PC-9 (cell line): ENCODE measurements around the gene SC5D. TPM values are rescaled to one million over a fixed set of nuclear protein-coding genes. Genes with fewer than 3 reads are reported as not detected.

Source experiments
- BruUV-seq: library from RNA; stranded (reverse); fragments of 400-500 nt; replicated peaks from 2 replicates; lab custom pipeline; 2021; lab: Mats Ljungman, UMichigan
- CTCF ChIA-PET: fragments of 300-600 bp; sonication (Branson Sonifier 250); formaldehyde crosslinking; loops from one replicate; lab custom pipeline; 2022; ENCODE audit warnings: antibody characterized with exemption; lab: Charles Lee
- POLR2A ChIA-PET: fragments of 300-600 bp; sonication (Branson Sonifier 250); formaldehyde crosslinking; loops from one replicate; lab custom pipeline; 2022; ENCODE audit warnings: antibody characterized with exemption; ENCODE audit not compliant: unreplicated experiment; lab: Charles Lee
- DNase-seq, 2 experiments: peaks; one replicate each; pipeline versions ENCODE4 v3.0.0 to v3.0.0-alpha.2; 2015 to 2022; ENCODE audit warnings: mixed read lengths in 1 of 2
- H2AFZ ChIP-seq: fragments of 200-600 bp; sonication (generic); 2 replicates; pipeline ENCODE4 v1.8.1; 2017; ENCODE audit warnings: antibody characterized with exemption
- H3F3A ChIP-seq: fragments of 200-600 bp; sonication (generic); 2 replicates; pipeline ENCODE4 v1.8.1; 2017; ENCODE audit warnings: antibody characterized with exemption, mild to moderate bottlenecking, low read depth; ENCODE audit not compliant: insufficient read depth
- H3K27ac ChIP-seq: fragments of 200-600 bp; sonication (generic); 2 replicates; pipeline ENCODE4 v1.6.1; 2016; ENCODE audit warnings: mixed run types
- H3K27me3 ChIP-seq: fragments of 200-600 bp; sonication (generic); 2 replicates; pipeline ENCODE4 v1.6.1; 2016; ENCODE audit warnings: low read depth, mixed run types; ENCODE audit not compliant: insufficient read depth
- H3K36me3 ChIP-seq: fragments of 200-600 bp; sonication (generic); 2 replicates; pipeline ENCODE4 v1.6.1; 2016; ENCODE audit warnings: low read depth, mixed run types
- H3K4me1 ChIP-seq: fragments of 200-600 bp; sonication (generic); replicated peaks from 2 replicates; pipeline ENCODE4 v1.6.1; 2016; ENCODE audit warnings: mixed run types; ENCODE audit not compliant: insufficient read depth
- H3K4me2 ChIP-seq: fragments of 200-600 bp; sonication (generic); 2 replicates; pipeline ENCODE4 v1.6.1; 2017; ENCODE audit warnings: mixed run types
- H3K4me3 ChIP-seq: fragments of 200-600 bp; sonication (generic); 2 replicates; pipeline ENCODE4 v1.6.1; 2016; ENCODE audit warnings: mixed run types
- H3K79me2 ChIP-seq: fragments of 200-600 bp; sonication (generic); 2 replicates; pipeline ENCODE4 v1.6.1; 2017; ENCODE audit warnings: low read depth, mixed run types
- H3K9me2 ChIP-seq: fragments of 200-600 bp; sonication (generic); 2 replicates; pipeline ENCODE4 v1.8.1; 2017; ENCODE audit warnings: mild to moderate bottlenecking; ENCODE audit not compliant: insufficient read depth
- H3K9me3 ChIP-seq: fragments of 200-600 bp; sonication (generic); 2 replicates; pipeline ENCODE4 v1.8.1; 2016; ENCODE audit warnings: low read depth; ENCODE audit not compliant: insufficient read depth
- H4K20me1 ChIP-seq: fragments of 200-600 bp; sonication (generic); 2 replicates; pipeline ENCODE4 v1.8.1; 2017; ENCODE audit not compliant: insufficient read depth
- CTCF ChIP-seq: fragments of 200-600 bp; sonication (generic); conservative IDR thresholded peaks from 2 replicates; pipeline ENCODE4 v1.6.1; 2017; ENCODE audit warnings: mixed run types, antibody characterized with exemption, mild to moderate bottlenecking, moderate library complexity
- EZH2 ChIP-seq: fragments of 200-600 bp; sonication (generic); IDR thresholded peaks from 2 replicates; pipeline ENCODE4 v1.8.0; 2017; ENCODE audit warnings: antibody characterized with exemption, low read depth
- intact Hi-C: fragments of 100-400 bp; cut with micrococcal nuclease; formaldehyde crosslinking; loops from one replicate; pipeline ENCODE4 v1.10.0; 2022; ENCODE audit not compliant: unreplicated experiment
- total RNA-seq: library from RNA; stranded (reverse); gene quantifications from 2 replicates; pipeline ENCODE4 v1.2.3, GENCODE V29; 2021

SC5D gene
- total RNA-seq, 1 experiment from 2014 or later = 16.9 TPM

- H3K4me3 ChIP-seq = no peak overlapping the region
- H3K9me3 ChIP-seq = no peaks in the 10 kb centered on the region
- H3K27me3 ChIP-seq = peaks cover 82% of the 10 kb centered on the region
- H3K4me1 ChIP-seq = no peaks in the 10 kb centered on the region
- H3K36me3 ChIP-seq = no peaks in the 10 kb centered on the region
- no peaks in the 10 kb centered on the region for H4K20me1 ChIP-seq
- no peak for TF ChIP-seq CTCF
- no peak for TF ChIP-seq EZH2
- no peak overlapping the region for H3K27ac ChIP-seq
- no peaks in the 10 kb centered on the region for H3K9me2 ChIP-seq
- no peaks in the 10 kb centered on the region for H3F3A ChIP-seq
- no TSS peak for BruUV-seq
- no peak overlapping the region for H2AFZ ChIP-seq
- POLR2A ChIA-PET = no interaction called here
- H3K4me2 ChIP-seq = no peak overlapping the region
- intact Hi-C loops = no loop called here
- no peaks in the 10 kb centered on the region for H3K79me2 ChIP-seq
- CTCF ChIA-PET = interaction anchor here (0.7 kb wide), 1 partner anchor 289 kb away, joined by 6 read pairs; no protein-coding TSS in a partner anchor
- DNase-seq = peak in 1 of 2 experiments; percentile 32
These were observed 10.2 kb upstream of the SC5D start for GRCh38 chr11:121282386-121282785.

GRCh38 chr11:121282886-121283502 lies 9.6 kb upstream of the SC5D start:
- no peak overlapping the region for H3K27ac ChIP-seq
- no peak overlapping the region for H3K4me3 ChIP-seq
- ChIA-PET CTCF (no interaction called here), POLR2A (no interaction called here)
- BruUV-seq = no TSS peak
- no peaks in the 10 kb centered on the region for H3K9me3 ChIP-seq
- no peaks in the 10 kb centered on the region for H3K4me1 ChIP-seq
- H3F3A ChIP-seq = no peaks in the 10 kb centered on the region
- no peaks in the 10 kb centered on the region for H3K36me3 ChIP-seq
- peaks cover 82% of the 10 kb centered on the region for H3K27me3 ChIP-seq
- H4K20me1 ChIP-seq = no peaks in the 10 kb centered on the region
- peak in 1 of 2 experiments; percentile 8 for DNase-seq
- no peak overlapping the region for H2AFZ ChIP-seq
- no peak overlapping the region for H3K4me2 ChIP-seq
- H3K79me2 ChIP-seq = no peaks in the 10 kb centered on the region
- no peak for TF ChIP-seq EZH2
- no peak for TF ChIP-seq CTCF
- no peaks in the 10 kb centered on the region for H3K9me2 ChIP-seq
- intact Hi-C loops = no loop called here

DNA sequence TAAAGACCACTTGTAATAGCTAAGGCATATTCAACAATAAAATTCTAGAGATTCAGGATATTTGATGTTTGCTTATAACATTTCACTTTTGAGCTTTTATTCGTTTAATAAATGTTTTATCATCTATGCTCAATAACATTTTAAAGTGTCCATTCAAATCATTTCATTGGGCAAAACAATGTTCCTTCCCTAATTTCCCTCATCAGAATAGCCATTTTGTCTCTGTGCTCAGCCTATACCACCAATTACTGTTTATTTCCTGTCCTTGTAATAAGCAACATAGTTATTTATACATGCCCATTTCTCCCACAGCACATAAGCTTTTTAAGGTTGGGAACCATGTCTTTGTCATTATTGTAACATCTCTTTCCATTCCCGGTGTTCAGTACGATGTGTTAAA lies 1.3 kb upstream of the SC5D start:
- CTCF ChIA-PET = interaction anchor here (0.7 kb wide), 1 partner anchor 476 kb away, joined by 3 read pairs; no protein-coding TSS in a partner anchor

More for the DNA sequence above, 1.3 kb upstream of the SC5D start:
- H3K4me2 ChIP-seq = no peak overlapping the region
- H3K79me2 ChIP-seq = peaks cover 28% of the 10 kb centered on the region
- H2AFZ ChIP-seq = no peak overlapping the region
- no peak overlapping the region for H3K27ac ChIP-seq
- H3K4me3 ChIP-seq = no peak overlapping the region
- peaks cover 11% of the 10 kb centered on the region for H3K4me1 ChIP-seq
- POLR2A ChIA-PET = no interaction called here
- H3K9me3 ChIP-seq = no peaks in the 10 kb centered on the region
- H3K27me3 ChIP-seq = peaks cover 45% of the 10 kb centered on the region
- H3K36me3 ChIP-seq = no peaks in the 10 kb centered on the region
- DNase-seq = peak in 1 of 2 experiments; percentile 30
- H4K20me1 ChIP-seq = no peaks in the 10 kb centered on the region
- no TSS peak for BruUV-seq
- H3F3A ChIP-seq = no peaks in the 10 kb centered on the region
- intact Hi-C loops = no loop called here
- no peaks in the 10 kb centered on the region for H3K9me2 ChIP-seq
- TF ChIP-seq CTCF (no peak), EZH2 (no peak)
